ENCODE data around the gene PRKX.
"Not testable (repeated sequence)": the region's sequence is repeated elsewhere in the genome, so short reads cannot be mapped to it uniquely, and the experiment has no call there.

Gene PRKX

DNA sequence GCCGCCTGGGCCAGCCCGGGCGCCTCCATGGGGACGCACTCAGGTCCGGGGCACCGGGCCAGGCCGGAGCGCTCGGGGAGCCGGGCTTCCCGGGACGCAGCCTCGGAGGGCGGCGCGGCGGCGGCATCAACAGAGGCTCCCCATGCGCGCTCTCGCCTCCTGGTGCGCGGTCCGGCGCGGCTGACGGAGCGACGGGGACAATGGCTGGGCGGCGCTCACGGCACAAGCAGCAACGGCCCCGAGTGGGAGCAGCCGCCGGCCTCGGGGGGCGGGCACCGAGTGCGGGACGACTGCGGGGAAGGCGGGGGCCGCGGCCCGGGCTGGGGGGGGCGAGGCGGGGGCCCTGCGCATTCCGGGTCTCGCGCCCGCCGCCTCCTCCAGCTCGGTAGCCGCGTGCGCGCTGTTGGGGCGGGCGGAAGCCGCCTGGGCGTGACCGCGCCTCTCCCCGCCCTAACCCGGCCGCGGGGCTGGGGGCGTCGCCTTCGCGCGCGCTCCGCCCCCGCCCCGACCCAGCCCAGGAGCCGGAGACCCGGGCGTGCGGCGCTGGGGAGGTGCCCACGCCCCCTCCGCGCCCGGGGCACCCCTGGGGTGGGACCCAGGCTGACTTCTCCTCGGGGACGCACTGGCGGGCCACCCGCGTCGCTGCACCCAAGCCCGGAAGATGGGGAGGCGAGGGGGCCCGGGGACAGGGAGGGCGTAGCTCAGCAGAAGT is at the start of gene PRKX:
Gene PRKX (minus strand): TSS at position 425 of the 712 bp plus-strand sequence. CDS start 396 bp downstream, at position 29.
- TF ChIP-seq ZNF274 (IDR thresholded peaks at IDR 0.05; ENCODE audit: low read depth, low read length), result no peak
- peak within 1 kb of the TSS; percentile 61; the same call in 1 of the 2 replicates for H3K4me3 ChIP-seq (ENCODE audit: low read length)

DNA sequence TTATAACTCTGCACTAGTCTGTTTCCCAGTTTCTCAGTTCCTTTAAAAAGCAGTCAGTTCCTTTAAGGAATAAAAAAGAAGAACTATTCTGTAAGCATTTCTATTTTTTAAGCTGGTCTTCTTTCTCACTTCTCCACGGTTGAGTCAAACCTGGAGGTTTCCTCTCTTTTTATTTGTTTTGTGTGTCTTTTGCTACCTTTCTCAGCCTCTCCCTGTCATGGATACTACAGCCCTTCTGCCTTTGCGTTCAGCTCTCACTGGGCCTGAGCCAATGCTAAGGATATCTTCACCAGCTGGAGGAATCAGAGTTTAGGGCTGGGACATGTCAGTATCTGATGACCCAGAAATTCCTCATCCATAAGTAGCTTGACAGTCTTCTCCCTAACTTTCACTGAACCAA is 49.7 kb upstream of the PRKX start:
- no peak for TF ChIP-seq ZNF274 (IDR thresholded peaks at IDR 0.05; ENCODE audit: low read depth, low read length)
- no peak overlapping the region for H3K4me3 ChIP-seq (ENCODE audit: low read length)

DNA sequence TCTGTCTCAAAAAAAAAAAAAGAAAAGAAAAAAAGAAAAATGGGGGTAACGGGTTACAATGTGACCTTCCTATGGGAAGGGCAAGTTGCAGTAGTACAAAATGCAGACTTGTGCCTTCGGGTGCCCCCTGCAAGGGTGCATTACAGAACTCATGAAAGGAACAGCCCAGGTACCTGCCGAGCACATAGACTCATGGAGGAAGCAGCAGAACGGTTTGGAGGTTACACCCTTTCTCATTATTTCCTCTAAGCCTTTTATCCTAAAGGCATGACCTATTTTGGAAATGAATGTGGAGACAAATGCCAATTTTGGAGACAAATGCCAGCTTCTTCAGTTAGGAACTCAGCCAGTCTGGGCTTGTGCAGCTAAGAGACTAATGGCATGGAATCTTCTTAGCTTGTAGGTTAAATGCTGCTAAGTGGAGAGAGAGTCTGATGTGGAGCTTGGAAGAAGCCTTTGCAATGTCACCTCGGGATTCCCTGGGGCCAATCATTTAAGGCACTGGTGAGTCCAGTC is 44.1 kb upstream of the PRKX start:
- no peak for TF ChIP-seq ZNF274 (IDR thresholded peaks at IDR 0.05; ENCODE audit: low read depth, low read length)

DNA sequence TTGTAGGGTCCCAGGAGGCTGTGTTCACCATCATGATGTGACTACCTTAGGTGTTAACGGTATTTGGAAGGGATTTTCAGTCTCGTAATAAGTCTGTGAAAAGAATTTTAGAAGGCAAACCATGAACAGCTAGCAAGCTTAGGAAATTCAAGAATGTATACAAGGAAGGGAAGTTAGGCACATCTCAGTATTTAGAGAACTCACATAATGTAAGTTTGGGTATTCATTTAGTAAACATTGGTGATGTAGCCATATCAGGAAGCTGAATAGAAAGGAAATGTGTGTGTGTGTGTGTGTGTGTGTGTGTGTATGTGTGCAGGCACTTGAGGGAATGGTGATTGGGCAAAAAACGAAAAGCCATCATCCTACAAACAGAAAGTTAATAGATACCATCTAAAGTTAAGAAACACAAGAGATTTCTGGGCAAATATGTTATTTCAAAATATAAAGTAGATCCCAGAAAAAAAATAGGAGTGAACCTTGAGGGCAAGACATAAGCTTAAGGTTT is 34.7 kb upstream of the PRKX start:
- no peak for TF ChIP-seq ZNF274 (IDR thresholded peaks at IDR 0.05; ENCODE audit: low read depth, low read length)
- no peak overlapping the region for H3K4me3 ChIP-seq (ENCODE audit: low read length)

More for the DNA sequence above, 44.1 kb upstream of the PRKX start:
- no peak overlapping the region for H3K4me3 ChIP-seq (ENCODE audit: low read length)

DNA sequence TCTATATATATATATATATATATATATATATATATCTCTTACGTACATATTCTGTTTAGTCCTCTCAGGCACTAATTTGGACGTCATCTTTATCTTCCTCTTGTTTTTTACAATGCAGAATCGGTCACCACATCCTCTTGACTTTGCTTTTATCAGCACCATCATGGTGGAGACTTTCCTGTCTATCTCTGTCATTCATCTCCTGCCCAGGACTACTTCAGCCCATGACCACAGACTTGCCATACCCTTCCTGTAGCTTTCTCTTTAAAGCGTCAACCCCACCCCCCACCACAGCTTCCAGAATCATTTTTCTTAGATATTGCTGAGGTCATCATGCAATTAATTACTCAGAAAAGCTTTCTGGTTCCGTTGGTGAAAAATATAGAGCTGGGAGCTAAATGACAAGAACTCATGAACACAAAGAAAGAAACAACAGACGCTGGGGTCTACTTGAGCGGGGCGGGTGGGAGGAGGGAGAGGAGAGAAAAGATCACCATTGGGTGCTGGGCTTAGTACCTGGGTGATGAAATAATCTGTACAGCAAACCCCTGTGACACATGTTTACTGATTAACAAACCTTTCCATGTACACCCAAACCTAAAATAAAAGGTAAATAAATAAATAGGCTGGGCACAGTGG is 30.5 kb upstream of the PRKX start:
- no peak for TF ChIP-seq ZNF274 (IDR thresholded peaks at IDR 0.05; ENCODE audit: low read depth, low read length)
- H3K4me3 ChIP-seq (ENCODE audit: low read length), result no peak overlapping the region

DNA sequence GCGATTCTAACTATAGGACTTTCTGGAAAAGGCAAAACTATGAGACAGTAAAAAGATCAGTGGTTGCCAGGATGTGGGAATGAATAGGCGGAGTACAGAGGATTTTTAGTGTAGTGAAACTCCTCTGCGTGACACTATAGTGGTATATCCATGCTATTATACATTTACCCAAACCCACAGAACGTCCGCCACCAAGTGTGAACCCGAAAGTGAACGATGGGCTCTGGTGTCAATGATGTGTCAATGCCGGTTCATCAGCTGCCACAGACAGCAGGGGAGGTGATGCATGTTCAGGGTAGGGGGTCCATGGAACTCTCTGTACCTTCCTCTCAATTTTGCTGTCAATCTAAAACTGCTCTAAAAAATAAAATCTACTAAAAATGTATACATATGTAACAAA is 27.5 kb upstream of the PRKX start:
- not testable (repeated sequence) for H3K4me3 ChIP-seq (ENCODE audit: low read length)

DNA sequence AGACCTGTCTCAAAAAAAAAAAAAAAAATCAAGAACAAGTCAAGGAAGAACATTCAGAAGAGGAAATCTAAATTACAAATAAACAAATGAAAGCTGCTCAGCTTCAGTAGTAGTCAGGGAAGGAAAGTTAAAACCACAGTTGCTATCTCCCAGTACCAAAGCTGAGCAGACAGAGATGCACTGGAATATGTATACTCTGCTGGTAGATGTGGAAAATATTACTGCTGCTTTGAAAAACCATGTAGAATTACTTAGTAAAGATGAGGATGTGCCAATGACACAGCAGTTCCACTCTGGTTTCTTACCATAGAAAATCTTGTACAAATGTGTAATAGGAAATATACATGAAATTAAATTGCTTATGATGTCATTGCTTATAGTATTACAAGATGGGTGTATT is 25.1 kb upstream of the PRKX start:
- TF ChIP-seq ZNF274 (IDR thresholded peaks at IDR 0.05; ENCODE audit: low read depth, low read length), result no peak
- no peak overlapping the region for H3K4me3 ChIP-seq (ENCODE audit: low read length)

DNA sequence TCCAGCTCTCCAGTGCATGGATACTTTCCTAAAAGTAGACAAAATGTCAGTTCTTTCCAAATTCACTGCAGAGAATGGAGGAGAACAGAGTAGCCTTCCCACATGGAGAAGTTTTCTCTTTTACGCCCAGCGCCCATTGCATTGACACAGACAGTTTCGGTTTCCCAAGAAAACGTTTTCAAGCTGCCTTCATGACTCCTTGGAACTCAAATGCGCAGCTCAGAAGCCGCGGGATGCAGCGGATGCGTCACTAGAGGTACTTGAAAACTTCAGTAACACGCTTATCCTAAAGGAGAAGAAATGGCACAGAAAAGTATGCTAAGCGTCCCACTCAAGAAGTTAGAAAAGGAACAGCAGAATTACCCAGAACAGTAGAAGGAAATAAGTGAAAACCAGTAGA is 23.1 kb upstream of the PRKX start:
- H3K4me3 ChIP-seq (ENCODE audit: low read length), result not testable (repeated sequence)

DNA sequence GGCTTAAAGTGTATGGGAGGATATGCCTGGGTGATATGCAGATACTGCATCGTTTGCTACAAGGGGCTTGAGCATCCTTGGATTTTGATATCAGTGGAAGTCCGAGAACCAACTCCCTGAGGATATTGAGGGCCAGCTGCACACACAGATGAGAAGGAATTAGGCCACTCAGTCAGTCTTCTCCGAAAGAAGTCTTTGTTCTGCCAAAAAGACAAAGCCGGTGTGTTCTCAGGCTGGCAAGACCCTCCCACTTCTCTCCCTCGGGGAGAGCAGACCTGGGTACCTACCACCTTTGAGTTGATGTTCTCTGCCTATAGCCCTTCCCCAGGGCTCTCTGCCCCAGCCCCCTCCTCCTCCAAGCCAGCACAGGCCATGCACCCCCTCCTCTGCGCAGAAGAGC is 22.4 kb upstream of the PRKX start:
- not testable (repeated sequence) for H3K4me3 ChIP-seq (ENCODE audit: low read length)

DNA sequence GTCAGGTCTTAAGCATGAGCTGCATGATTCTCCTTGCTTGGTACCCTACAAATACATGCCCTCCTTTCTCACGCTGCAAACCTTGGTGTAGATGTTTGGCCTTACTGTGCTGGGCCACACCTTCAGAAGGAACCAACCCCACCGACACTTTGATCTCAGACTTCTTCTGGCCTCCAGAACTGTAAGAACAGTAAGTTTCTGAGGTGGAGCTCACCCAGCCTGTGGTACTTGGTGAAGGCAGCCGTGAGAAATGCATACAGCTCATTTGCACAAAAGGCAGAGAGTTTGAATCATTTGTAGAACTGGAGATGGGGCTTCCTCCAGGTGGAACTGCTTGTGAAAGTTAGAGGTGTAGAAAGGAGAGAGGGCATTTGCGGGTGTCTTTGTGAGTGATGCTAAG is 21.0 kb upstream of the PRKX start:
- H3K4me3 ChIP-seq (ENCODE audit: low read length), result not testable (repeated sequence)

DNA sequence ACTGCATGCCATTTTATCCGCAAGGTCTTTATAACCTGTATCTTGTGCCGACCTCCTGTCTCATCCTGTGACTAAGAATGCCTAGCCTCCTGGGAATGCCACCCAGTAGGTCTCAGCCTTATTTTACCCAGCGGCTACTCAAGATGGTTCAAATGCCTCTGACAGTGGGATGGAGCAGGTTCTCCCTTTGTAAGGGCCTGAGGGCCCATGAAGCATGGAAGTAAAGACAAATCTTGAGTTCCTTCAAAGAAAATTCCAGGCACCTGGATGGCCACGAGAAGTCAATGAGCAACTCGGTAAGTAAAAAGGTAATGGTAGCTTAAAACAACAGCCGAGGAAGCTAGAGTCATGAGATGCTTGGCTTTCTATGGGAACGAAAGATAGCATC is 19.6 kb upstream of the PRKX start:
- H3K4me3 ChIP-seq (ENCODE audit: low read length), result no peak overlapping the region
- TF ChIP-seq ZNF274 (IDR thresholded peaks at IDR 0.05; ENCODE audit: low read depth, low read length), result no peak

DNA sequence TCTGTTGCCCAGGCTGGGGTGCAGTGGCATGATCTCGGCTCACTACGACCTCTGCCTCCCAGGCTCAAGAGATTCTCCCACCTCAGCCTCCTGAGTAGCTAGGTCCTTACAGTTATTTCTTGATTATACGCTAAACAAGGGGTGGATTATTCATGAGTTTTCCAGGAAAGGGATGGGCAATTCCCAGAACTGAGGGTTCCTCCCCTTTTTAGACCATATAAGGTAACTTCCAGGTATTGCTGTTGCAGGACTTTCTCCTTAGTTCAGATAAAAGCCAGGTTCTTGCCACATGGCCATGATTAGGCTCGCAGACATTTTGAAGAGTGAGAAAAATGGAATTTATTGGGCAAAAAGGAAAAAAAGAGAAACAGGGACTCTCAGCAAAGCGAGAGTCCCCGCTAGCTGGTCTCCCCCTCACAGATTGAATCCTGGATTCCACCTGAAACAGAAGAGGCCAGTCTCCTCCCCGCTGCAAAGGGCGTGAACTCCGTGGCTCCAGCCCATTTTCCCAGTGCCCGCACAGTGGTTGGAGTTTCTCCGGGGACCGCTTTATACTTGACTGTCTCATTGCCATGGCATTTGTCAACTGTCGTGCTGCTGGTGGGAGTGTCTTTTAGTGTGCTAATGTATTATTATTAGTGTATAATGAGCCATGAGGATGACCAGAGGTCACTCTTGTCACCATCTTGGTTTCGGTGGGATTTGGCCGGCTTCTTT is 19.0 kb upstream of the PRKX start:
- not testable (repeated sequence) for H3K4me3 ChIP-seq (ENCODE audit: low read length)

DNA sequence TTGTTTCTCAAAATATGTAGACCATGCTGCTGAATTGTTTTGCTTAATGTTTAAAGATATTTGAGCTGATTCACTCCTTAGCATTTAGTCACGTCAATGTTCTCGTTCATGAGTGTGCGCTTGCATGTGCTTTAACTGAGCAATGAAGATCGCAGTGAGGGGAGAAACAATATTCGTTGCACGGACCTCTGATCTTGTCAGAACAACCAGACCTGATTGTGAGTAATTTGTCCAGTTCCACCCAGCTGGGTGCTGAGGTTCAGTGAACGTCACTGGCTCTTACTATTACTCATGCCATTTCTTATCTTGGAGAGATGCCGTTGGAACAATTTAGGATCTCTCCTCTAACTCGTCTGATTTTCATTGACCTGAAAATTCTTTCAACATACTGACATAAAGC is 15.0 kb upstream of the PRKX start:
- no peak overlapping the region for H3K4me3 ChIP-seq (ENCODE audit: low read length)
- no peak for TF ChIP-seq ZNF274 (IDR thresholded peaks at IDR 0.05; ENCODE audit: low read depth, low read length)

DNA sequence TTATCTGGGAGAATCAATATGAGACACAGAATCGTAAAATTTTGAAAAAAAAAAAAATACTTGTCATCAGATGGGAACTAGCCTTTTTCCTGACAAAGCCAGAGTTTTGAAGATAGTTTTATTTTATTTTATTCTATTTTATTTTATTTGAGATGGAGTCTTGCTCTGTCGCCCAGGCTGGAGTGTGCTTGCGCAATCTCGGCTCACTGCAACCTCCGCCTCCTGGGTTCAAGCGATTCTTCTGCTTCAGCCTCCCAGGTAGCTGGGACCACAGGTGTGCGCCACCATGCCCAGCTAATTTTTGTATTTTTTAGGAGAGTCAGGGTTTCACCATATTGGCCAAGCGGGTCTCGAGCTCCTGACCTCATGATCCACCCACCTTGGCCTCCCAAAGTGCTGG is 10.0 kb upstream of the PRKX start:
- H3K4me3 ChIP-seq (ENCODE audit: low read length), result not testable (repeated sequence)

DNA sequence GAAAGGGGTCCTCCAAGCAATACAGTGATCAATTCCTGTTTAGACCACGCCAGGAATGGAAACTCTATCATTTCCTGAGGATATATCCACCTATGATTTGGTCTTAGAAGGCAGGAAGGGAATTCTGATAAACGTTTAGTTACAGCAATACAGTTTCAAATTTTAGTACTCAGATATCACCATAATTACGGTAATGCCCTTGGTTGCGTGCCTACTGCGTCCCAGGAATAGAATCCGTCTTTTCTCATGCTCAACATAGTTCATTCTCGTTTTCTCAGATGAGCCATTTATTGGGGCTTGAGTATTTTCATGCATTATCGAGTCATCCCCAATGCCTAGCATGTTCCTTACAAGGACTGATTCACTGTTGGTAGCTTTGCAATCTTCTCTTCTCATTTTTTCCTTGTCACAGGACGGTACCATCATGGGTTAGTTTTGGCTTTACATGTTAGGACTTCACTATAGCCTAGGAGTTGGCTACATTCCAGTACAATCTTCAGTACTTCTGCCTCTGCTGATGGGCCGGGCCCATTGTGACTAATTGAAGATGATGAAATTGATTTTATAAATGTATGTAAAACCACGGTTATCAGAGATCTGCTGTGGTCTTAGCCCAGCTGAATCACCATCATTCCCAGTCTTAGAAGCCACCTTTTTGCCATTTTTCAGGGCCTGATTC is 4.4 kb upstream of the PRKX start:
- no peak for TF ChIP-seq ZNF274 (IDR thresholded peaks at IDR 0.05; ENCODE audit: low read depth, low read length)

More for the DNA sequence above, 4.4 kb upstream of the PRKX start:
- H3K4me3 ChIP-seq (ENCODE audit: low read length), result no peak overlapping the region
